OCI-LY1 (cell line): Measurements from ENCODE around the gene GRIN2A.

Experiments used
- H2AFZ ChIP-seq: fragments of 200-600 bp; sonication (generic), shearing (Covaris generic); 2 replicates; pipeline ENCODE4 v1.6.0; 2014; ENCODE audit warnings: antibody characterized with exemption, mild to moderate bottlenecking, low read length
- H3F3A ChIP-seq: fragments of 200-600 bp; sonication (generic), shearing (Covaris generic); 2 replicates; pipeline ENCODE4 v1.6.0; 2014; ENCODE audit warnings: mild to moderate bottlenecking, antibody characterized with exemption, low read length, moderate library complexity; ENCODE audit not compliant: insufficient read depth
- H3K27ac ChIP-seq: fragments of 200-600 bp; sonication (generic); 2 replicates; pipeline ENCODE4 v1.5.1; 2014; ENCODE audit warnings: low read length, mixed run types, mild to moderate bottlenecking, low read depth; ENCODE audit not compliant: poor library complexity, severe bottlenecking
- H3K27me3 ChIP-seq: fragments of 200-600 bp; sonication (generic); 2 replicates; pipeline ENCODE4 v1.6.0; 2014; ENCODE audit warnings: antibody characterized with exemption, mild to moderate bottlenecking, low read length, moderate library complexity; ENCODE audit not compliant: insufficient read depth
- H3K36me3 ChIP-seq: fragments of 200-600 bp; sonication (generic); 2 replicates; pipeline ENCODE4 v1.6.1; 2014; ENCODE audit warnings: mild to moderate bottlenecking, antibody characterized with exemption, low read length, moderate library complexity, mixed read lengths; ENCODE audit not compliant: insufficient read depth
- H3K4me1 ChIP-seq: fragments of 200-600 bp; sonication (generic); 2 replicates; pipeline ENCODE4 v1.5.1; 2014; ENCODE audit warnings: mild to moderate bottlenecking, low read length, moderate library complexity; ENCODE audit not compliant: insufficient read depth, severe bottlenecking
- H3K4me2 ChIP-seq: fragments of 200-600 bp; sonication (generic), shearing (Covaris generic); 2 replicates; pipeline ENCODE4 v1.6.1; 2014; ENCODE audit warnings: low read length
- H3K4me3 ChIP-seq: fragments of 200-600 bp; sonication (generic); 2 replicates; pipeline ENCODE4 v1.5.1; 2014; ENCODE audit warnings: low read length, low read depth, mild to moderate bottlenecking, mixed read lengths; ENCODE audit not compliant: poor library complexity, severe bottlenecking
- H3K79me2 ChIP-seq: fragments of 200-600 bp; shearing (Covaris generic); 2 replicates; pipeline ENCODE4 v1.6.1; 2016; ENCODE audit warnings: mixed run types, low read length, mixed read lengths; ENCODE audit not compliant: insufficient read depth
- H3K9ac ChIP-seq: fragments of 200-600 bp; sonication (generic), shearing (Covaris generic); 2 replicates; pipeline ENCODE4 v1.6.1; 2014; ENCODE audit warnings: mild to moderate bottlenecking, low read length, mixed read lengths
- H3K9me2 ChIP-seq: fragments of 200-600 bp; sonication (generic), shearing (Covaris generic); 2 replicates; pipeline ENCODE4 v1.6.1; 2014; ENCODE audit warnings: low read depth, mild to moderate bottlenecking, low read length, mixed read lengths
- H3K9me3 ChIP-seq: fragments of 200-600 bp; shearing (Covaris generic); 2 replicates; pipeline ENCODE4 v1.6.1; 2014; ENCODE audit warnings: low read length, mixed read lengths
- H4K20me1 ChIP-seq: fragments of 200-600 bp; sonication (generic), shearing (Covaris generic); 2 replicates; pipeline ENCODE4 v1.6.0; 2016; ENCODE audit warnings: mild to moderate bottlenecking, low read length; ENCODE audit not compliant: insufficient read depth
- CTCF ChIP-seq: fragments of 200-600 bp; sonication (generic), shearing (Covaris generic); IDR thresholded peaks from 2 replicates; pipeline ENCODE4 v1.5.1; 2017; ENCODE audit warnings: mild to moderate bottlenecking, antibody characterized with exemption, low read length, moderate library complexity, mixed read lengths
- EZH2 ChIP-seq: fragments of 200-600 bp; sonication (generic), shearing (Covaris generic); IDR thresholded peaks from 2 replicates; pipeline ENCODE4 v1.8.0; 2017; ENCODE audit warnings: borderline replicate concordance, mixed run types, mild to moderate bottlenecking, antibody characterized with exemption, low read length, moderate library complexity, mixed read lengths

GRIN2A gene

GRCh38 chr16:10226987-10227306 is 44.7 kb upstream of the GRIN2A start:
- H4K20me1 ChIP-seq, result no peaks in the 10 kb centered on the region
- H3K9ac ChIP-seq, result no peak overlapping the region
- H3K4me3 ChIP-seq, result no peak overlapping the region
- no peaks in the 10 kb centered on the region for H3F3A ChIP-seq
- H3K79me2 ChIP-seq, result no peaks in the 10 kb centered on the region
- no peak overlapping the region for H3K4me2 ChIP-seq
- no peaks in the 10 kb centered on the region for H3K36me3 ChIP-seq
- TF ChIP-seq EZH2 (no peak), CTCF (no peak)
- no peaks in the 10 kb centered on the region for H3K4me1 ChIP-seq
- H2AFZ ChIP-seq, result no peak overlapping the region
- H3K9me2 ChIP-seq, result no peaks in the 10 kb centered on the region
- no peaks in the 10 kb centered on the region for H3K9me3 ChIP-seq
- 0 out of 2 replicates have a peak, but pooled peaks cover 4% of the 10 kb centered on the region for H3K27me3 ChIP-seq
- H3K27ac ChIP-seq, result no peak overlapping the region

- H3K9me3 ChIP-seq, result no peaks in the 10 kb centered on the region
These were observed 44.1 kb upstream of the GRIN2A start for GRCh38 chr16:10226141-10226986.

GRCh38 chr16:10225653-10226052 is 43.4 kb upstream of the GRIN2A start:
- Histone ChIP-seq H4K20me1 (no peaks in the 10 kb centered on the region), H3K9ac (no peak overlapping the region), H3K4me3 (no peak overlapping the region), H3K27ac (no peak overlapping the region), H3K27me3 (0 out of 2 replicates have a peak, but pooled peaks cover 4% of the 10 kb centered on the region), H3K4me1 (no peaks in the 10 kb centered on the region), H3K79me2 (no peaks in the 10 kb centered on the region), H2AFZ (no peak overlapping the region), H3K9me3 (no peaks in the 10 kb centered on the region), H3K4me2 (no peak overlapping the region), H3K36me3 (no peaks in the 10 kb centered on the region), H3F3A (no peaks in the 10 kb centered on the region), H3K9me2 (no peaks in the 10 kb centered on the region)
- no peak for TF ChIP-seq EZH2
- no peak for TF ChIP-seq CTCF

More at GRCh38 chr16:10226141-10226986, 44.1 kb upstream of the GRIN2A start:
- Histone ChIP-seq H3K27me3 (0 out of 2 replicates have a peak, but pooled peaks cover 4% of the 10 kb centered on the region), H3K4me2 (no peak overlapping the region), H3K9me2 (no peaks in the 10 kb centered on the region), H3K4me1 (no peaks in the 10 kb centered on the region), H3F3A (no peaks in the 10 kb centered on the region), H3K79me2 (no peaks in the 10 kb centered on the region), H3K36me3 (no peaks in the 10 kb centered on the region), H3K27ac (no peak overlapping the region), H3K9ac (no peak overlapping the region), H3K4me3 (no peak overlapping the region), H4K20me1 (no peaks in the 10 kb centered on the region), H2AFZ (no peak overlapping the region)
- TF ChIP-seq CTCF (no peak), EZH2 (no peak)
